H9 (cell line): ENCODE results near the gene ZNF77. TPM values are rescaled to one million over a fixed set of nuclear protein-coding genes. Genes with fewer than 3 reads are reported as not detected.
A peak's percentile ranks its signal among the peaks of the same experiment; 100 is the strongest.

ENCODE experiments used
- DNase-seq: peaks from one replicate; pipeline ENCODE4 v3.0.0-alpha.2; 2017
- H2AFZ ChIP-seq: one replicate; pipeline ENCODE4 v1.6.1; 2013; ENCODE audit warnings: mild to moderate bottlenecking, low read length, control low read depth, moderate library complexity
- H2AK5ac ChIP-seq: 2 replicates; pipeline ENCODE4 v1.6.1; 2013; ENCODE audit warnings: low read length, control low read depth, mixed read lengths; ENCODE audit not compliant: insufficient read length
- H2BK120ac ChIP-seq: one replicate; pipeline ENCODE4 v1.6.1; 2013; ENCODE audit warnings: low read depth, mild to moderate bottlenecking, low read length, control low read depth, inconsistent platforms; ENCODE audit not compliant: poor library complexity, severe bottlenecking
- H2BK12ac ChIP-seq: 2 replicates; pipeline ENCODE4 v1.6.1; 2013; ENCODE audit warnings: low read length, control low read depth, mixed read lengths, low read depth; ENCODE audit not compliant: insufficient read length
- H2BK15ac ChIP-seq: 2 replicates; pipeline ENCODE4 v1.6.1; 2013; ENCODE audit warnings: low read depth, low read length, control low read depth
- H2BK20ac ChIP-seq: one replicate; pipeline ENCODE4 v1.6.1; 2013; ENCODE audit warnings: low read depth, mild to moderate bottlenecking, low read length, control low read depth, inconsistent platforms; ENCODE audit not compliant: poor library complexity, severe bottlenecking
- H2BK5ac ChIP-seq: 2 replicates; pipeline ENCODE4 v1.6.1; 2013; ENCODE audit warnings: low read length, control low read depth, mixed read lengths; ENCODE audit not compliant: insufficient read length
- H3K14ac ChIP-seq: 2 replicates; pipeline ENCODE4 v1.6.1; 2013; ENCODE audit warnings: low read length, control low read depth; ENCODE audit not compliant: insufficient read depth
- H3K18ac ChIP-seq: 2 replicates; pipeline ENCODE4 v1.6.1; 2013; ENCODE audit warnings: low read depth, mild to moderate bottlenecking, mixed read lengths, low read length, control low read depth; ENCODE audit not compliant: insufficient read length
- H3K23ac ChIP-seq: 2 replicates; pipeline ENCODE4 v1.6.1; 2013; ENCODE audit warnings: low read length, control low read depth, mixed read lengths, low read depth; ENCODE audit not compliant: insufficient read length
- H3K23me2 ChIP-seq: 2 replicates; pipeline ENCODE4 v1.6.1; 2013; ENCODE audit warnings: low read depth, mild to moderate bottlenecking, mixed read lengths, low read length, control low read depth; ENCODE audit not compliant: insufficient read length, poor library complexity, severe bottlenecking
- H3K27ac ChIP-seq: 2 replicates; pipeline ENCODE4 v1.5.1; 2013; ENCODE audit warnings: low read length, control low read depth, mixed read lengths, low read depth; ENCODE audit not compliant: insufficient read length
- H3K27me3 ChIP-seq: 2 replicates; pipeline ENCODE4 v1.6.1; 2013; ENCODE audit warnings: low read length, control low read depth, inconsistent platforms; ENCODE audit not compliant: insufficient read depth
- H3K4ac ChIP-seq: 2 replicates; pipeline ENCODE4 v1.6.1; 2013; ENCODE audit warnings: low read depth, mild to moderate bottlenecking, control low read depth, inconsistent platforms, low read length, moderate library complexity
- H3K4me1 ChIP-seq: 2 replicates; pipeline ENCODE4 v1.6.1; 2013; ENCODE audit warnings: low read length, control low read depth, inconsistent platforms; ENCODE audit not compliant: insufficient read depth
- H3K4me2 ChIP-seq: 2 replicates; pipeline ENCODE4 v1.6.1; 2013; ENCODE audit warnings: low read length, control low read depth, mixed read lengths; ENCODE audit not compliant: insufficient read length, insufficient read depth
- H3K56ac ChIP-seq: 2 replicates; pipeline ENCODE4 v1.6.1; 2013; ENCODE audit warnings: low read depth, mild to moderate bottlenecking, mixed read lengths, low read length, control low read depth; ENCODE audit not compliant: insufficient read length
- H3K79me1 ChIP-seq: 2 replicates; pipeline ENCODE4 v1.6.1; 2013; ENCODE audit warnings: low read depth, mild to moderate bottlenecking, moderate library complexity, low read length, control low read depth, inconsistent platforms; ENCODE audit not compliant: insufficient read depth, poor library complexity, severe bottlenecking
- H3K79me2 ChIP-seq: 2 replicates; pipeline ENCODE4 v1.6.1; 2013; ENCODE audit warnings: low read length, control low read depth, inconsistent platforms; ENCODE audit not compliant: insufficient read depth
- H3K9ac ChIP-seq: 2 replicates; pipeline ENCODE4 v1.6.1; 2013; ENCODE audit warnings: low read length, control low read depth, mixed read lengths; ENCODE audit not compliant: insufficient read length; ENCODE audit errors: extremely low read depth
- H3K9me3 ChIP-seq: one replicate; pipeline ENCODE4 v1.6.1; 2013; ENCODE audit warnings: low read depth, low read length, inconsistent platforms; ENCODE audit not compliant: control insufficient read depth
- H3T11ph ChIP-seq: one replicate; pipeline ENCODE4 v1.6.1; 2013; ENCODE audit warnings: mild to moderate bottlenecking, low read length, control low read depth, inconsistent platforms
- H4K20me1 ChIP-seq: one replicate; pipeline ENCODE4 v1.6.1; 2013; ENCODE audit not compliant: control insufficient read depth, insufficient read length, insufficient read depth
- H4K5ac ChIP-seq: 2 replicates; pipeline ENCODE4 v1.6.1; 2013; ENCODE audit warnings: low read depth, mild to moderate bottlenecking, mixed read lengths, low read length, control low read depth; ENCODE audit not compliant: insufficient read length
- H4K8ac ChIP-seq: replicated peaks from 2 replicates; pipeline ENCODE4 v1.6.1; 2013; ENCODE audit warnings: low read length, control low read depth, mixed read lengths, low read depth; ENCODE audit not compliant: insufficient read length
- H4K91ac ChIP-seq: 2 replicates; pipeline ENCODE4 v1.6.1; 2013; ENCODE audit warnings: low read depth, mild to moderate bottlenecking, moderate library complexity, mixed read lengths, low read length, control low read depth; ENCODE audit not compliant: insufficient read length
- H3K27ac Mint-ChIP-seq, 3 experiments: 2 replicates in 2 of 3; 3 replicates in 1 of 3; pipeline ENCODE4 v1.8.0; 2020 to 2021; ENCODE audit warnings: mixed read lengths in 3 of 3, mild to moderate bottlenecking in 1 of 3, moderate library complexity in 1 of 3
- H3K27me3 Mint-ChIP-seq: 2 replicates; pipeline ENCODE4 v1.8.0; 2021; ENCODE audit warnings: low read depth, mild to moderate bottlenecking, moderate library complexity, mixed read lengths
- H3K36me3 Mint-ChIP-seq, 3 experiments: 2 replicates in 2 of 3; 3 replicates in 1 of 3; pipeline ENCODE4 v1.8.0; 2020 to 2021; ENCODE audit warnings: low read depth in 3 of 3, mixed read lengths in 3 of 3; ENCODE audit not compliant: insufficient read depth in 1 of 3
- H3K4me1 Mint-ChIP-seq, 2 experiments: 2 replicates each; pipeline ENCODE4 v1.8.0; 2020; ENCODE audit warnings: mixed read lengths in 2 of 2
- H3K4me3 Mint-ChIP-seq, 2 experiments: 2 replicates in 1 of 2; 3 replicates in 1 of 2; pipeline ENCODE4 v1.8.0; 2020 to 2021; ENCODE audit warnings: mild to moderate bottlenecking in 2 of 2, mixed read lengths in 2 of 2, moderate library complexity in 1 of 2
- H3K9me3 Mint-ChIP-seq, 2 experiments: 2 replicates in 1 of 2; 3 replicates in 1 of 2; pipeline ENCODE4 v1.8.0; 2020; ENCODE audit warnings: mild to moderate bottlenecking in 2 of 2, mixed read lengths in 2 of 2, moderate library complexity in 1 of 2
- CTCF ChIP-seq: fragments of 200-600 bp; sonication (generic); conservative IDR thresholded peaks from 3 replicates; pipeline ENCODE4 v1.8.0; 2021; ENCODE audit warnings: antibody characterized with exemption, mild to moderate bottlenecking
- WGBS: extraction: QIAGEN DNeasy Blood & Tissue Kit; methylation state at CpG from one replicate; pipeline ENCODE4 v1.1.7; 2013; ENCODE audit warnings: missing lambda C conversion rate, low lambda C conversion rate, mixed read lengths; ENCODE audit not compliant: insufficient read length; ENCODE audit errors: extremely low coverage; 5-methylcytosine and 5-hydroxymethylcytosine counted together
- total RNA-seq: library from RNA; stranded (reverse); gene quantifications from 2 replicates; pipeline ENCODE4 v1.2.1, GENCODE V29; 2021

Gene ZNF77
- total RNA-seq, 1 experiment from 2014 or later = 4.6 TPM

GRCh38 chr19:2888731-2889224 lies 56.0 kb downstream of the ZNF77 start:
- H3K27me3 ChIP-seq = no peaks in the 10 kb centered on the region
- Mint-ChIP-seq H3K36me3 (no peaks in the 10 kb centered on the region; a peak in 1 of 7 replicates), H3K4me3 (no peak overlapping the region), H3K27ac (no peak overlapping the region), H3K27me3 (peaks cover 10% of the 10 kb centered on the region), H3K9me3 (peaks cover under 1 to 17% of the 10 kb centered on the region in 2 experiments; a peak in 4 of 5 replicates), H3K4me1 (peaks cover 7 to 8% of the 10 kb centered on the region in 2 experiments)
- no peak overlapping the region for H3K9ac ChIP-seq
- H3K23me2 ChIP-seq = no peaks in the 10 kb centered on the region
- H2AK5ac ChIP-seq = no peak overlapping the region
- 0 out of 3 replicates have a peak, but pooled peaks have one; percentile 11 for TF ChIP-seq CTCF
- no peak overlapping the region for H3K23ac ChIP-seq
- no peak overlapping the region for H2BK15ac ChIP-seq
- H4K91ac ChIP-seq = no peak overlapping the region
- no peak overlapping the region for H2BK120ac ChIP-seq
- H2AFZ ChIP-seq = no peak overlapping the region
- H3K4ac ChIP-seq = no peak overlapping the region
- H4K5ac ChIP-seq = no peak overlapping the region
- H3T11ph ChIP-seq = no peak overlapping the region
- no peaks in the 10 kb centered on the region for H4K20me1 ChIP-seq
- H3K18ac ChIP-seq = no peak overlapping the region
- no peak overlapping the region for H3K56ac ChIP-seq
- no peak overlapping the region for H2BK5ac ChIP-seq
- no peaks in the 10 kb centered on the region for H3K9me3 ChIP-seq
- peak; percentile 31 for DNase-seq
- H3K4me1 ChIP-seq = no peaks in the 10 kb centered on the region; the same call in 1 of the 2 replicates
- H3K79me1 ChIP-seq = no peaks in the 10 kb centered on the region
- no peak overlapping the region for H2BK20ac ChIP-seq
- H4K8ac ChIP-seq = no peak overlapping the region
- H3K4me2 ChIP-seq = no peak overlapping the region
- WGBS = no CpG with 5 or more reads among the region's 37 CpGs
- H3K79me2 ChIP-seq = no peaks in the 10 kb centered on the region
- no peak overlapping the region for H3K14ac ChIP-seq
- H2BK12ac ChIP-seq = no peak overlapping the region
- no peak overlapping the region for H3K27ac ChIP-seq
